ENCODE results near the gene ENPP4.
"Not testable (repeated sequence)": the region's sequence is repeated elsewhere in the genome, so short reads cannot be mapped to it uniquely, and the experiment has no call there.

Gene ENPP4

DNA sequence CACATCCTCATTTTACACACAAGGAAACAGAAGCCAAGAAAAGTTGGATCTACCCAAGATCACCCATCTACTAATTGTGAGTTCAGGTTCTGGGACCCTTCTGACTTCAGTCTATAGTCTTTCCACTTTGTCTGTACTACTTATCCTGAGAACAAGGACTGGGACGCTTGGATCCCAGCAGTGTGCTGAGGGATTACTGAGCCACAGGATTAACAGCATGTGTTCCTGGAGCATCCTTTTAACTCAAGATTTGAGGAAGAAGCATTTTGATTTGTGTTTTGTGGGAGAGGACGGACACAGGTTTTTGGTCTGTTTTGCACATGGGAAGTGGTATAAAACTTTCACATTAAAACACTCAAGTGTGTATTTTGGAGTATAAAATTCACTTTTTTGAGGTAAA is 4.4 kb downstream of the ENPP4 start:
- DNase-seq = no peak

DNA sequence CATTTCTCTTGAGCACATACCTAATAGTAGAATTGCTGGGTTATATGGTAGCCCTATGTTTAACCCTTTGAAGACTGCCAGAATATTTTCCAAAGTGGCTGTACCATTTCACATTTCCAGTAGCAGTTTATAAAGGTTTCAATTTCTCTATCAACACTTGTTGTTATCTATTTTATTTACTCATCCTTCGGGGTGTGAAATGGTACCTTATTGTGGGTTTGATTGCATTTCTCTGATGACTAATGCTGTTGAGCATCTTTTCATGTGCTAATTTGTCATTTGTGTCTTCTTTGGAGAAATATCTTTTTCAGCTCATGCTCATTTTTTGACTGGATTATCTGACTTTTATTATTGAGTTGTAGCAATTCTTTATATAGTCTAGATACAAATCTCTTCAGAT is 5.4 kb downstream of the ENPP4 start:
- DNase-seq = peak; percentile 44

DNA sequence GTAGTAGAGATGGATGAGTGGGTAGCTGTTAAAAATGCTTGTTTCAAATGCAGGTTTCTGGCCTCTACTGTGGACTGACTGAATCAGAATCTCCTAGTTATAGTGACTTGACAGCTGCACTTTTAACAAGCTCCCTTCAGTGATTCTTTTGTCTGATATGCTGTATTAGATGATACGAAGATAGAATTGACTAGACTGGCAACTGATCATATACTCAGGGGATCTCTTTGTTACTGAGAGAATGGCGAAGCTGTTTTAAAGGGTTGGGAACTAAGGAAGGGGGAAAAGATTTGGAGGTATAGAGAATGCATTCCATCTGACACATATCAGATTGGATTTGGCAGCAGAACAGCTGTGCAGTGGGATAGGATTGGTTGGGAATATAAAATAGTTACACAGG is 7.0 kb downstream of the ENPP4 start:
- DNase-seq = no peak

DNA sequence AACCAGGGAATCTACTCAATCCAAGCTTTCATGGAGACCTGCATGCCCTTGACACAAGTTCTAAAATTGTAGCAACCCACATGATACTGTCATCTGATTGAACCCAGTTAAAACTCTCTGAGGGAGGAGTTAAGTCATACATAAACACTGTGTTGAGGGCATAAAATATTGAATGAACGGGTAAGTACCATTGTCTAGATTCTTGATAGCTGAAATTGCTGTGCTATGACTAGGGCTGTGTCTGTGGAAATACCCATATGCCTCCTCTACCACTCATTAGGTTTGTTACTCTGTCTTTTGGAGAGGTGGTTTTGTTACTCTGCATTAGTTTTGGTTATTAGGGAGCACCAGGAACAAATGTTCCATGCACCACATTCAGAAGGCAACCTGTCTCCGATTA is 7.6 kb downstream of the ENPP4 start:
- DNase-seq = no peak

DNA sequence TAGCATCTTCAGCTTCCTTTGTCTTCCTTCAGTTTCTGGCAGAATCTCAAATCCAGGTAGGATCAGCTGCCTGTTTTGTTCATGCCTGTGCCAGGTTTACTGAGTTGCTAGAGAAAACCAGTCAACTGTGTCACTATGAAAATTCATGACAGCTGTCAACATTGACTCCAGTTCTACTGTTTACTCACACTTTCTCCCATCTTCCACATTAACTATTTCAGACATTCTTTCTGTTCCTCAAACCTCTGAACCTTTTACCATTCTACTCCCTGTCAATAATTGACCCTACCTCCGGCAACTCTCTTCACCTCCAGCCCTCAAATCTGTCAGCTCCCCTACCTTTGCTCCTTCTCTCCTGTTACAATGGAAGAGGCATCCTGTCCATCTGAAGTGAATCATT is 8.5 kb downstream of the ENPP4 start:
- DNase-seq = peak; percentile 51

DNA sequence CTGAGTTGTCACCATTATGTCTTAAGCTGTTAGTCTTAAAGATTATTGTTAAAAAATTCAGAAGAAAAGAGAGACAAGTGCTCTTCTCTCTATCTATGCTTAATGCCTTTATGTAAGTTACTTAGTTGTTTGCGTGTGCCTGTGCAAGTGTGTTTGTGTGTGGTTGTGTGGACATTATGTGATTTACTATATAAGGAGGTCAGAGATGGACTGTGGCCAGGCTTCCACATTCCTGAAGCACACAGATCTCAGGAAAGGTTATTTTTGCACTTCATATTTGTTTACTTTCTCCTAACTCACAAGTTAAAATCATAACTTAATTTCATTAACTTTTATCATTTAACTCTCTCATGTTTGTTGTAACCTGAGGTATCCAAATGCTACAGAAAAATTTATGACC is 14.5 kb downstream of the ENPP4 start:
- no peak for DNase-seq

DNA sequence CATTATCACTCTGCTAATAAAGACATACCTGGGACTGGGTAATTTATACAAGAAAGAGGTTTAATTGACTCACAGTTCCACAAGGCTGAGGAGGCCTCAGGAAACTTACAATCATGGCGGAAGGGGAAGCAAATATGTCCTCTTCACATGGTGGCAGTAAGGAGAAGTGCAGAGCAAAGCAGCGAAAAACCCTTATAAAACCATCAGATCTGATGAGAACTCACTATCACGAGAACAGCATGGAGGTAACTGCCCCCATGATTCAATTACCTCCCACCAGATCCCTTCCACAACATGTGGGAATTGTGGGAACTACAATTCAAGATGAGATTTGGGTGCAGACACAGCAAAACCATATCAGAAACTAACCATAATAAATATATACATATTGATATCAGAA is 19.3 kb downstream of the ENPP4 start:
- DNase-seq = not testable (repeated sequence)

DNA sequence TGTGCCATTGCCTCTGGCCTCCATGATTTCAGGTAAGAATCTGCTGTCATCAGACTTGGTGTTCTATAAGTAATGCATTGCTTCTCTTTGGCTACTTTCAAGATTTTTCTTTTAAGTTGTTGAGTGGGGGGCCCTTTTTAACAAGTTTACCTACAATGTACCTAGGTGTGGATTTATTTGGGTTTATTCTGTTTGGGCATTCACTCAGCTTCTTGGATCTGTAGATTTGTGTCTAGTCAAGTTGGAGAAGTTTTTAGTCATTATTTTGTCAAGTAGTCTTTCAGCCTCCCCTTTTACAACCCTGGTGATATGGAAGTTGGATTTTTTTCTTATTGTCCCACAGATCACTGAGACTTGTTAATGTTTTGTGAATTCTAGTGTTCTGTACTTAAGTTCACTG is 26.9 kb downstream of the ENPP4 start:
- no peak for DNase-seq

DNA sequence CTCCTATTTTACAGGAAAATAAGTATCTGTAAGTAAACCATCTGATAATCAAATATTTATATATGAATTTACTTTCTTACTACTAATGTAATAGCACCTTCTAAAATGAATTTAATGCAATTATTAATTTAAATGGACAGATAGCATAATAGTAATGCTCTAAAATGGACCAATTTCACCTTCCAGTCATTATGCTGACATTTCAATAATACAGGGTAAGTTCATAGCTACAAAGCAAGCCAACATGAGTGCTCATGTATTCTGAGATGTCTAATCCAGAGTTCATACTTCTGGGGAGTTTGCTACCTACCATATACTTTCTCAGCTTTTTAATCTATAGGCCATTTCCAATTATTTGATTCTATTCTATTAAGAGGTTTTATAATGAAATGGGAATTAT is 29.4 kb downstream of the ENPP4 start:
- DNase-seq = no peak

DNA sequence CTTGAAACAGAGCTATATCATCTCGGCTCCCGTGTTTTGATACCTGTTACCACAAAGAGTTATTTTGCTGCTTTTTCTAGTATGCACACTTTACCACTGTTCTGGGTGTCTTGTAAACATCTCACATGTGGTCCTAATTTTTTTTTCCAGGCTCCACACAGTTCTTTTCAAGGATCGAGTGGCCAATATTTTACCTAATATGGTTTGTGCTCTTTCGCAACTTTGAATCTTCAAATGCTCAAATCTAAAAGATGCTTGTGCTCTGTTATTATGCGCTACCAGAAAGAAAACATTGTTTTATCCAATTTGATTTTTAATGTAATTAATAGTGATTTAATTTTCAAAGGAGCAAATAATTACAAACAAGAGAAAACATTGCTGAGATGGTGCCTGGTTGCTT is 30.3 kb downstream of the ENPP4 start:
- DNase-seq = no peak

DNA sequence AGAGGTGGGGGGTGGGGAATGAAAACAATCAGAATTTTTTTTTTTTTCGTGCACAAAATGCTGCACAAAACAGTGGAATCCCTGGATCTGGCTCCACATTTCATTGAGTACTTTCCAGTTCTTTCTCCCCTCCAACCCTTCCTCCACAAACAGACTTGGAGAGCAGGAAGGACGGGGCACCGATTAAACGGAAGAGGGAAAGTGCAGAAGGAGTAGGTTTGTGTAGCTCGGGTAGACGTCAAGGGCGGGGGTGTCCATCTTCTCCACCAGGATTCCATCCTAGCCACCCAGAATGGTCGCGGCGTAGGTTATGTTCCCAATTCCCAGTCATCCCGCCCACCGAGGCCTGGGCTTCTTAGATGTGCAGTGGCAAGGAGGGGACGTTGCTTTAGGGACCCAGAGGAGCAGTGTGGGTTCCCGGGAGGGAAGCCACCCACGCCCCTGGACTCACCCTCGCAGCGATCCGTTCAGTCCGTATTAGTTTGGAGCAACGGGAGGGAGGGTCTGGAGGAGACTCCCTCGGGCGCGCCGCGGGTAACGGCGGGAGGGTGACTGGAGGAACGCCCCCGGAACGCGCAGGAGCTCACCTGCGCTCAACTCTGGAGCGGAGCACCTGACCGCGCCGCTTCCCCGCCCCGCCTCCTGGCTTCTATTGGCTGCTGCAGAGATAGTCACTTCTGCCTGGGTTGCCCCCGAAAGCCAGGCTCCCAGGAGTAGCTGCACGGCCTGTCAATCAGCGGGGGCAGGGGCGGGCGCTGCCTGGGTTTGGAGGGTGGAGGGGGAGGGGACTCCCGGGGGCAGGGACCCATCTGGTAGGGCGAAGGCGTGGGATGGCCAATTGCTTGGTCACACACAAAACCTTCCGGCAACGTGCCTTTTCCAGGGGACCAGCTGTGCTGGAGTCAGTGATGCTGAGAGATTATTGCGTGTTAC is 40.8 kb downstream of the ENPP4 start, which contains the start of gene ENPP5:
ENPP5 (minus strand) TSS at position 624 of the 933 bp plus-strand sequence. CDS start 2,718 bp downstream, outside the sequence.
- peak; percentile 98 for DNase-seq

DNA sequence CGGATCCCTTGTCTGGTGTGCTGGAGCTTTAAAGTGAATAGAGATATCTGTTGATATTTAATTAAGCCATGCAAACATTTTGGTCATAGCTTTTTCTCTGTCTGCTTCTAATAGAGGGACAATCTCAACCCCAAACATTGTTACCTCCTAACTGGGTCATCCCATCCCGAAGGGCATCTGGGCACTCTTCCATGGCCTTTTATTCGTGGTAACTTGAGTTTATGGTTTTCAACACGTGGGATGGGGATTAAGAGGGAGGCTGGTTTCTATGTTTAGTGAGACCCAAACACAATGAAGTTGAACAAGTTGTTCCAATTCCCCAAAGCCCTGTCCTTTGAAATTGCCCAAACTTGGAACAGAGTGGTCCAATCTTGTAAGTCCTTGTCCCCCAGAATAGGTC is 42.4 kb downstream of the ENPP4 start:
- no peak for DNase-seq

DNA sequence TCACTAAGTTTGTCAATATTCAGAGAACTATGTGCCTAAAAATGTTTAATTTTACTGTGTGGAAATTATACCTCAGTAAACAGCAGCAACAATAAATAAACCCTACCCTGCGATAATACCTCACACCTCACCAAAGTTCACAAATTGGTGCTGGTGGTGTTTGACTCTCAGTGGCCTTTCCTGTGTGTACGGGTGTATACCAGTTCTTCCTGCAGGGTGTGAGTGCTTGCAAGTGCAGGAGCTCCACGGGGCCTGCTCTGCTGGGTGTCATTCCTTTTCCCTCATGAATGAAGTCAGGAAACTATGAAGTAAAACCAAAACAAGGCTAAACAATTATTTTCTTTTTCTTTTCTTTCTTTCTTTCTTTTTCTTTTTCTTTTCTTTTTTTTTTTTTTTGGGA is 45.1 kb downstream of the ENPP4 start:
- DNase-seq = no peak

DNA sequence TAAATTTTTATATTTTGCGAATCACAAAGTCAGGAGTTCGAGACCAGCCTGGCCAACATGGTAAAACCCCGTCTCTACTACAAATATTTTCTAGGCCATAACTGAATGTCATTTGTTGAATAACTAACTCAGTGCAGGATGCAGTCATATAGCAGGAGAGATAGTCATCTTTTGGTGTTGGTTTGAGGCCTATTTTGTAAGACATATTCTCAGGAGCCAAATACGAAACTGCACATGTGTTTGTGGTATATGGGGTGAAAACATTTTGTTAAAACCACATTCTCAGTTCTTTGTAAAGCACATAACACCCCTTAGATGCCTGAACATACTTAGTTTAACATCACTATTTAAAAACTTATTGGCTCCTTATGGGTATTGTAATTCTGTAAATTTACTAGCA is 45.7 kb downstream of the ENPP4 start:
- no peak for DNase-seq

DNA sequence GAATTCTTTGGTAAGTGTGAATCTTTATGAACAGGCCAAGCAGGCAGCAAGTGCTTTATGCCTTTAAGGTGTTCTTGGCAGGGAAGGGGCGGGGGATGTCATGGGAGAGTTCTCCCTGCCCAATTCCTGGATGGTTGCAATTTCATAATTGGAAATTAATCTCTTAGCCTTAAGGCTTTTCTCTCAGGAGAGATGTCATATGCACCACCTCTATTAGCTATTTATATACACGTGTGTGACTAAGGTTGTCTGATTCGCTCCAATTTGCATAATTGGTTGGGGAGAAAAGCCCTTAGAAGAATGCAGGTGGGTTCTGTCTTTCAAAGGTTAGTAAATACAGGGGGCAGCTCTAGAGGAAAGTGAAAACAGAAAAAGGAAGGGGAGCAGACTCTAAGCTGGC is 46.2 kb downstream of the ENPP4 start:
- DNase-seq = no peak

DNA sequence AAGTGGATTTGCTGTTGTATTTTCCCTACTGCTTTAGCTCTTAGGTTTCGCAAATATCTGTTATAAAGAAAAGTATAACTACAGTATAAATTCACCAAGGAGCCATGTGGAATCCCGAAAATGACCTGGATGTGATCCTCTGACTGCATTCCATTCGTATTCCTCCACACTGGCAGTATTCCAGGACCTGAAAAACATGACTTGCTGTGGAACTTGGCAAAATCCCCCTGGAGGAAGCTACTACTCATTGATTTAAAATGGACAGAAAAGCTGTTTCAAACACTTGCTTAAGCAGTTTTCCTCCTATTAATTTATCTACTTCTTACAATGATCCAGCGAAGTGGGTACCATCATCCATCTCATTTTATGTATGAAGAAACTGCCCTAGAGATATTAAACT is 54.3 kb downstream of the ENPP4 start:
- DNase-seq = no peak

DNA sequence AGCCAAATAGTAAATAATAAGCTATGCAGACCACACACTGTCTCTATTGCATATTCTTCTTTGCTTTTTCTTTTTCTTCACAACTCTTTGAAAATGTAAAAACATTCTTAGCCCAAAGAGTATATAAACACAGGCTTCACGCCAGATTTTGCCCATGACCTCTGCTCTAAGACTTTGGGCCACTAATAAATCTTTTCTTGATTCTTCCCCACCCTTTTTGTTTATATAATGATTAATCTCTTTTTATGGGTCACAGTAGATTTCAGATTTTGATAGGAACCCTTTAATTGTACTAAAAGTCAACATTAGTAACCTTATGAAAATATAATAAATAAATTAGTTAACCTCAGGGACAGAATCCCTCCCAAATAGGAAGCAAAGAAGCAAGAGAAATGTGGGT is 56.8 kb downstream of the ENPP4 start:
- no peak for DNase-seq

DNA sequence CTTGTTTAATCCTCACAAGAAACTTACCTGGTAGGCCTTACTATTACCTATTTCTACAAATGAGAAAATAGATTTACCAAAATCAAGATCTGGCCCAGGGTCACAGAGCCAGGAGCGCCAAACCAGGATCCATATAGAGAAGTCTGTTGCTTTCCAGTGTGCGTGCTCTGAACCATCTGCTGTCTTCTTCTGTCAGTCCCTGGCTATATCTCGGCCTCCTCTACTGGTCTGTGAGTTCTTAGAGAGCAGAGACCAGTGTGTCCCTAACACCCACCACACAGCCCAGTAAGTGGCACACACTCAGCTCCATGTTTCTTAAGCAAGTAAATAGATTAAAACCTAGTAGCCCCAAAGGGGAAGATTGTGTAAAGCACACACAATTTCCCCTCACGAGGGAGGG is 59.9 kb downstream of the ENPP4 start:
- DNase-seq = no peak

DNA sequence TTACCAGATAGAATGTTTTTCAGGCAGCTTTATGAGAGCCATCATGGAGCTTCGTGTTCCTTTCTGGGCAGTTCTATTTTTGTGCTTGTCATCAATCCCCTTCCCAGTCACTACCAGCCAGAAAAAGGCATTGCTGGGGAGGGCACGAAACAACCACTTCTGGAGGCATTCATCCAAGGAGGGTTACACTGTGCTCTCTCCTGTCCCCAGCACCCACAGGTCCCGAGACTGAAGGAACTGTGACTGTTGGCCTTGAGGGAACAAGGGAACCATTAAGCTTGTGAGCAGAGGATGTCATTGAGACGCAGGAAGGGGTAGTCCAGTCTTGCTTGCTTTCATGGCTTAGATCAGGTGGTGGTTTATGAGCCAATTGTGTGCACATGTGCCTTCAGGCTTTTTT is 61.1 kb downstream of the ENPP4 start:
- DNase-seq = no peak

DNA sequence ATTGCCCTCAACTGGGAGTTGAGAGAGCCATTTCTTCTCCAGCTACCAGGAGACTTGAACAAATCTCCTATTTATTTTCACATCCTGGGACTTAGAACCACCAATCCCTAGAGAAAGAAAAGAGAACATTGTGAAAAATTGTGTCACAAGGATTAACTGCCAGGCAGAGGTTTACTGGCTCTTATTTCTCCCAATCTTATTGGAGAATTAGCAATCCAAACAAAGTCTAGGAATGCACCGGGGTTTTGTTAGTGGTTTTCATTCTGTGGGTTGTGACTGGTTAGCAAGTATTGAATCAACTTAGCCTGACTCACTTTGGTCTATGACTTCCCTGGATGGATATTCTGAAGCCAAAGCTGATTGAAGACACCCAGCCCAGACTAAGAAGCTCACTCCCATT is 62.2 kb downstream of the ENPP4 start:
- no peak for DNase-seq

Data from DMS53 (cell line).